ENCODE measurements around the gene WDR18. TPM values are rescaled to one million over a fixed set of nuclear protein-coding genes. Genes with fewer than 3 reads are reported as not detected.

WDR18 gene
- total RNA-seq, 1 donor from 2014 or later, result 66.5 TPM

- peaks cover 51% of the 10 kb centered on the region for H3K4me1 Mint-ChIP-seq
- CTCF ChIA-PET, result no interaction called here
Measured at GRCh38 chr19:944663-945241, 39.4 kb upstream of the WDR18 start.

GRCh38 chr19:945401-946252 lies 38.5 kb upstream of the WDR18 start:
- Mint-ChIP-seq H3K27ac (no peak overlapping the region), H3K4me3 (no peak overlapping the region), H3K36me3 (ENCODE audit: low read depth) (peaks cover 10% of the 10 kb centered on the region), H3K4me1 (peaks cover 49% of the 10 kb centered on the region), H3K9me3 (no peaks in the 10 kb centered on the region), H3K27me3 (no peaks in the 10 kb centered on the region)
- no peak for ATAC-seq (ENCODE audit: low read depth)
- ChIA-PET CTCF (interaction anchor here (1.0 kb wide), 1 partner anchor 38 kb away, joined by 4 read pairs; the partner anchor contains the start of gene WDR18), POLR2A (interaction anchor here (0.6 to 3.3 kb wide), 5 partner anchors 7 to 321 kb away, joined by 3 to 45 read pairs (median 3); no protein-coding TSS in a partner anchor)
- no peak for DNase-seq
- intact Hi-C loops (cut with micrococcal nuclease), result loop anchor here (2.0 to 5.0 kb wide), 2 partner anchors 37 to 187 kb away; no protein-coding TSS in a partner anchor
- TF ChIP-seq CTCF (IDR thresholded peaks at IDR 0.05), result no peak

More at GRCh38 chr19:944663-945241, 39.4 kb upstream of the WDR18 start:
- H3K9me3 Mint-ChIP-seq, result no peaks in the 10 kb centered on the region
- peak overlapping the region; percentile 64 for H3K27ac Mint-ChIP-seq
- no peak for TF ChIP-seq CTCF (IDR thresholded peaks at IDR 0.05)
- no peak for ATAC-seq (ENCODE audit: low read depth)
- H3K4me3 Mint-ChIP-seq, result no peak overlapping the region
- peaks cover 12% of the 10 kb centered on the region for H3K36me3 Mint-ChIP-seq (ENCODE audit: low read depth)
- intact Hi-C loops (cut with micrococcal nuclease), result loop anchor here (5.0 kb wide), 1 partner anchor 188 kb away; no protein-coding TSS in a partner anchor
- no peaks in the 10 kb centered on the region for H3K27me3 Mint-ChIP-seq
- DNase-seq, result no peak
- POLR2A ChIA-PET, result interaction anchor here (0.6 to 2.3 kb wide), 4 partner anchors 12 to 81 kb away, joined by 3 to 7 read pairs (median 4); partner anchors contain the start of gene WDR18

- ChIA-PET CTCF (interaction anchor here (0.6 to 1.2 kb wide), 2 partner anchors 24 to 177 kb away, joined by 3 to 4 read pairs; no protein-coding TSS in a partner anchor), POLR2A (interaction anchor here (0.6 to 3.3 kb wide), 19 partner anchors 9 to 322 kb away, joined by 3 to 45 read pairs (median 4); partner anchors contain the start of genes CNN2, RNU6-2 and WDR18)
- peaks cover 8% of the 10 kb centered on the region for H3K36me3 Mint-ChIP-seq (ENCODE audit: low read depth)
- intact Hi-C loops (cut with micrococcal nuclease), result loop anchor here (1.0 to 5.0 kb wide), 4 partner anchors 21 to 185 kb away; partner anchors contain the start of gene ARID3A
- H3K27ac Mint-ChIP-seq, result peak overlapping the region; percentile 93
- H3K27me3 Mint-ChIP-seq, result no peaks in the 10 kb centered on the region
- no peaks in the 10 kb centered on the region for H3K9me3 Mint-ChIP-seq
- peaks cover 55% of the 10 kb centered on the region for H3K4me1 Mint-ChIP-seq
- DNase-seq (no peak), ATAC-seq (ENCODE audit: low read depth) (peak; percentile 35)
- no peak for TF ChIP-seq CTCF (IDR thresholded peaks at IDR 0.05)
- peak overlapping the region; percentile 81 for H3K4me3 Mint-ChIP-seq
Measured at GRCh38 chr19:947090-947706, 36.9 kb upstream of the WDR18 start.

- ChIA-PET POLR2A (interaction anchor here (0.5 to 3.3 kb wide), 21 partner anchors 9 to 321 kb away, joined by 3 to 45 read pairs (median 4); partner anchors contain the start of genes CNN2, RNU6-2 and WDR18), CTCF (interaction anchor here (0.6 to 1.2 kb wide), 3 partner anchors 25 to 178 kb away, joined by 3 to 4 read pairs (median 3); no protein-coding TSS in a partner anchor)
- Mint-ChIP-seq H3K4me1 (peaks cover 59% of the 10 kb centered on the region), H3K27me3 (no peaks in the 10 kb centered on the region), H3K36me3 (ENCODE audit: low read depth) (peaks cover 7% of the 10 kb centered on the region), H3K4me3 (peak overlapping the region; percentile 81), H3K27ac (peak overlapping the region; percentile 93), H3K9me3 (no peaks in the 10 kb centered on the region)
- no peak for TF ChIP-seq CTCF (IDR thresholded peaks at IDR 0.05)
- ATAC-seq (ENCODE audit: low read depth) (peak; percentile 76), DNase-seq (peak; percentile 84)
- intact Hi-C loops (cut with micrococcal nuclease), result loop anchor here (1.0 to 5.0 kb wide), 4 partner anchors 22 to 184 kb away; partner anchors contain the start of gene ARID3A
Measured at GRCh38 chr19:947707-948539, 36.2 kb upstream of the WDR18 start.
